Upper lobe of left lung (tissue), 6 donors: ENCODE results near the gene ATG9B. TPM values are rescaled to one million over a fixed set of nuclear protein-coding genes. Genes with fewer than 3 reads are reported as not detected.

Experiments used
- ATAC-seq, 2 donors: fragments of 200-7000 bp; cut with Tn5 transposase; one replicate each; pipeline ENCODE4 v1.9.1; 2022; ENCODE audit warnings: mild to moderate bottlenecking in 2 of 2, moderate library complexity in 2 of 2; ENCODE audit not compliant: low FRiP score in 2 of 2
- DNase-seq, 2 donors: peaks; one replicate each; pipeline ENCODE4 v3.0.0-alpha.2; 2019 to 2020
- H3K27ac ChIP-seq, 4 donors: fragments of 200-600 bp; sonication (generic); one replicate each; pipeline ENCODE4 v1.5.1; 2016 to 2019
- H3K27me3 ChIP-seq, 4 donors: fragments of 200-600 bp; sonication (generic); one replicate each; pipeline ENCODE4 v1.5.1; 2017 to 2019
- H3K36me3 ChIP-seq, 4 donors: fragments of 200-600 bp; sonication (generic); one replicate each; pipeline ENCODE4 v1.5.1; 2016 to 2019
- H3K4me1 ChIP-seq, 4 donors: fragments of 200-600 bp; sonication (generic); one replicate each; pipeline ENCODE4 v1.5.1; 2018 to 2019
- H3K4me3 ChIP-seq, 4 donors: fragments of 200-600 bp; sonication (generic); one replicate each; pipeline ENCODE4 v1.5.1; 2017 to 2019; ENCODE audit warnings: mild to moderate bottlenecking in 2 of 4, moderate library complexity in 1 of 4
- H3K9me3 ChIP-seq, 4 donors: fragments of 200-600 bp; sonication (generic); one replicate each; pipeline ENCODE4 v1.5.1; 2018 to 2019
- EP300 ChIP-seq, 4 donors: sonication (generic); formaldehyde crosslinking; IDR thresholded peaks; one replicate each; pipeline ENCODE4 v1.5.1; 2017; ENCODE audit warnings: antibody characterized with exemption in 4 of 4, control low read depth in 2 of 4
- POLR2A ChIP-seq, 4 donors: fragments of 450-650 bp; IDR thresholded peaks; one replicate each; pipeline ENCODE4 v1.5.1; 2016 to 2017; ENCODE audit warnings: antibody characterized with exemption in 4 of 4, mild to moderate bottlenecking in 2 of 4
- POLR2AphosphoS5 ChIP-seq, 2 donors: sonication (generic); formaldehyde crosslinking; IDR thresholded peaks; one replicate each; pipeline ENCODE4 v1.5.1; 2017; ENCODE audit warnings: antibody characterized with exemption in 2 of 2
- WGBS, 2 donors: methylation state at CpG; one replicate each; pipeline ENCODE4 v1.1.5; 2017 to 2018; 5-methylcytosine and 5-hydroxymethylcytosine counted together
- total RNA-seq, 6 donors: library from RNA; depleted of rRNA in 4 of 6; stranded (reverse); fragments of >200 nt in 4 of 6; gene quantifications; one replicate each; pipeline versions ENCODE4 v1.1.0 to v1.2.1, GENCODE V29; 2016 to 2021
- TF ChIP-seq, protein P1 (sequence below), 6 experiments: fragments of 450-650 bp in 4 of 6; fragments of 200-600 bp in 2 of 6; sonication (generic) in 2 of 6; IDR thresholded peaks; one replicate each; pipeline ENCODE4 v1.5.1; 2016 to 2019; ENCODE audit warnings: antibody characterized with exemption in 6 of 6
- donor health status: DM: no; HTN: no; CAD: no; lungs with moderate emphysema.
- donor health status: DM: no; HTN: yes; CAD: no; lungs with severe emphysema.

The ATG9B gene
- total RNA-seq, 6 donors from 2014 or later: 0.46 to 5.2 (median 1.0) TPM

DNA sequence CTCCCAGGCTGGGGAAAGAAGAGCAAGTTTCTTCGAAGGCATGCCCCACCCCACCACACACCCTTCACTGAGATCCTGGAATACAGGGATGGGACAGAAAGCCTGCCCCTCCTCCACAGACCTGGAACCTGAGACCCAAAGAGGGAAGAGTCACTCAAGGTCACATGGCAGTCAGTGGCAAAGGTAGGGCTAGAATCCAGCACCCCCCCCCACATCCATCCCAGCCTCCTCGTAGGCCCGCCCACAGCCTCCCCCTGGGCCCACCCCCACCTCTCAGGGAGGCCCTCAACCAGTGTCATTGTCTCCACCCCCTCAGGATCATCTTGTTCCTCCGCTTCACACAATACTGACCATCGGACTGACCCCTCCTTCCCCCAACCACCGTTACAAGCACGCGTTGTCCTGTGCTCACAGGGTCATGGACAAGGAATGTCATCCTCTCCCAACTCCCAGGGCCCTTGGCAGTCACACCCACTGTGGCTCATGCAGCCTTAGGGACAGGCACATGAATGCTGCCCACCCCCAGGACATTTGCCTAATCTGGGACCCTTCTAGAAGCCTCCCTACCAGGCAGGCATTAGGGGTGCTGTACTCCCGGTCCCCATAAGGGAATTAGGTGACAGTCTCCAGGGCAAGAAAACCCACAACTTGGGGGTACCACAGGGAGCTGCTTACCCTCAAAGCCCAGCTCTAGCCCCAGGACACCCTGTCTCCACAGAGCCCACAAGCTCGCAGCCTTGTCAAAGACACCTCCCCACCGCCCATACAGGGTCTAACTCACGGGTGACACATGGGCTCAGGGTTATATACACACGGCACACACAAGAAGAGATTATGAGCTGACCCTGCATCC lies 47.5 kb downstream of the ATG9B start:
- WGBS, 2 donors: 30 to 44% methylated on average over 8 to 11 of the region's 13 CpGs
- peaks cover 0 to 64% (median 24%) of the 10 kb centered on the region in 4 donors for H3K27me3 ChIP-seq
- no peak for DNase-seq
- H3K4me1 ChIP-seq: peaks cover 37 to 73% (median 42%) of the 10 kb centered on the region in 4 donors
- no peak overlapping the region for H3K27ac ChIP-seq
- ATAC-seq: no peak
- TF ChIP-seq POLR2A (IDR thresholded peaks at IDR 0.05): no peak
- TF ChIP-seq POLR2AphosphoS5 (IDR thresholded peaks at IDR 0.05): peak in 1 of 2 donors; percentile 52
- H3K4me3 ChIP-seq: peak overlapping the region in 2 of 4 donors; percentile 34 to 44
- H3K36me3 ChIP-seq: no peaks in the 10 kb centered on the region
- H3K9me3 ChIP-seq: no peaks in the 10 kb centered on the region

- H3K4me1 ChIP-seq: peaks cover 41 to 73% (median 45%) of the 10 kb centered on the region in 4 donors
- H3K27ac ChIP-seq: no peak overlapping the region
- no peaks in the 10 kb centered on the region for H3K9me3 ChIP-seq
- 64 to 65% methylated on average over 5 to 9 of the region's 9 CpGs for WGBS, 2 donors
- DNase-seq (no peak), ATAC-seq (no peak)
- TF ChIP-seq EP300 (IDR thresholded peaks at IDR 0.05) (no peak), POLR2AphosphoS5 (IDR thresholded peaks at IDR 0.05) (no peak), POLR2A (IDR thresholded peaks at IDR 0.05) (no peak)
- TF ChIP-seq, protein P1, sequence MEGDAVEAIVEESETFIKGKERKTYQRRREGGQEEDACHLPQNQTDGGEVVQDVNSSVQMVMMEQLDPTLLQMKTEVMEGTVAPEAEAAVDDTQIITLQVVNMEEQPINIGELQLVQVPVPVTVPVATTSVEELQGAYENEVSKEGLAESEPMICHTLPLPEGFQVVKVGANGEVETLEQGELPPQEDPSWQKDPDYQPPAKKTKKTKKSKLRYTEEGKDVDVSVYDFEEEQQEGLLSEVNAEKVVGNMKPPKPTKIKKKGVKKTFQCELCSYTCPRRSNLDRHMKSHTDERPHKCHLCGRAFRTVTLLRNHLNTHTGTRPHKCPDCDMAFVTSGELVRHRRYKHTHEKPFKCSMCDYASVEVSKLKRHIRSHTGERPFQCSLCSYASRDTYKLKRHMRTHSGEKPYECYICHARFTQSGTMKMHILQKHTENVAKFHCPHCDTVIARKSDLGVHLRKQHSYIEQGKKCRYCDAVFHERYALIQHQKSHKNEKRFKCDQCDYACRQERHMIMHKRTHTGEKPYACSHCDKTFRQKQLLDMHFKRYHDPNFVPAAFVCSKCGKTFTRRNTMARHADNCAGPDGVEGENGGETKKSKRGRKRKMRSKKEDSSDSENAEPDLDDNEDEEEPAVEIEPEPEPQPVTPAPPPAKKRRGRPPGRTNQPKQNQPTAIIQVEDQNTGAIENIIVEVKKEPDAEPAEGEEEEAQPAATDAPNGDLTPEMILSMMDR (IDR thresholded peaks at IDR 0.05): no peak
- no peaks in the 10 kb centered on the region for H3K36me3 ChIP-seq
- H3K27me3 ChIP-seq: peaks cover 0 to 64% (median 24%) of the 10 kb centered on the region in 4 donors
- H3K4me3 ChIP-seq: no peak overlapping the region
Observed at GRCh38 chr7:150975536-150976319, 48.6 kb downstream of the ATG9B start.

- Histone ChIP-seq H3K4me1 (peaks cover 47 to 72% (median 48%) of the 10 kb centered on the region in 4 donors), H3K4me3 (peak overlapping the region; percentile 5 to 56 (median 46)), H3K27ac (peak overlapping the region in 1 of 4 donors; percentile 45), H3K9me3 (no peaks in the 10 kb centered on the region), H3K36me3 (no peaks in the 10 kb centered on the region), H3K27me3 (peaks cover 0 to 58% (median 22%) of the 10 kb centered on the region in 4 donors)
- ATAC-seq (peak in 1 of 2 donors; percentile 34), DNase-seq (peak in 1 of 2 donors; percentile 95)
- TF ChIP-seq POLR2AphosphoS5 (IDR thresholded peaks at IDR 0.05) (peak in 1 of 2 donors; percentile 24), POLR2A (IDR thresholded peaks at IDR 0.05) (peak in 1 of 4 donors; percentile 36), EP300 (IDR thresholded peaks at IDR 0.05) (no peak)
- TF ChIP-seq, protein P1 (IDR thresholded peaks at IDR 0.05): peak in 4 of 6 experiments; percentile 26 to 44 (median 37)
- WGBS, 2 donors: 4 to 6% methylated on average over 2 to 36 of the region's 89 CpGs
Observed at GRCh38 chr7:150974468-150975391, 49.6 kb downstream of the ATG9B start.

DNA sequence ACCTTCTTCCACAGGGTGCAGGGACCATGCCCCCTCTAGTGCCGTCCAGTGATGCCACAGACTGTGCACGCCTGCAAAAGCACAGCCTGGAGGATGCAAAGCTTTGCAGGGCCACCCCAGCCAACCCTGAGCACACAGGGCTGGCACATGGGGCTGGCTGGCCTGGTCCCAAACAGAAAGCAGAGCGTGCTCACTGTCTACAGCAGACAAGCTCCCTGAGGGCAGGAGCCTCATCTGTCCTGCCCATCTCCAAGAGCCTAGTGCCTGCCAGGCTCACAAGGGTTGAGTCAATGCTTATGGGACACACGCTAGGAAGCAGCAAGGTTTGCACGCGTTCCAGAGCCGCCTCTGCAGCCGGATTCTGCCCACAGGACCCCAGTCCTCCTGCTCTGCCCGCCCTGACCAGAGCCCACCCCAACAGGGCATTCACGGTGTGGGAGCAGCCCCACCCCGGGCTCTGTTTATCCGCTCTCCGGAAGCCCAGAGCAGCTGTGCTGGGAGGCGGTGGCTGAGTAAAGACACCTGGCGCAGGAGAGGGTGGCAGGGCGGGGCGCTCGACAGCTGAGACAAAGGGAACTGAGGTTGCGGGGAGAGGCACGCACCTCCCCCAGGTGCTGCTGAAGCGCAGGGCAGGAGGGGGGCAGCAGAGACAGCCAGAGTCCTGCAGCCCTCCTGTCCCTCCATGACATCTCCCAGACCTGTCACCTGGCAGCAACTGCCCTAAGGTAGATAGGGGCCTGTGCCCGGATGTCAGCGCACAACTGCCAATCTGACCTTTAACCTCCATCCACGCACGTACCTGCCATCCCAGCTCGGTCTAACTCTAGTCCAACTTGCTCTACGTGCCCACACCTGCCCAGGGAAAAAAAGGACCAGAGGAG lies 50.5 kb downstream of the ATG9B start:
- Histone ChIP-seq H3K27me3 (peaks cover 0 to 49% (median 19%) of the 10 kb centered on the region in 4 donors), H3K27ac (peak overlapping the region in 1 of 4 donors; percentile 45), H3K4me3 (peak overlapping the region in 3 of 4 donors; percentile 41 to 56 (median 50)), H3K9me3 (no peaks in the 10 kb centered on the region), H3K4me1 (peaks cover 47 to 71% (median 50%) of the 10 kb centered on the region in 4 donors), H3K36me3 (no peaks in the 10 kb centered on the region)
- TF ChIP-seq EP300 (IDR thresholded peaks at IDR 0.05) (no peak), POLR2AphosphoS5 (IDR thresholded peaks at IDR 0.05) (peak in 1 of 2 donors; percentile 11)
- DNase-seq: peak in 1 of 2 donors; percentile 76
- WGBS, 2 donors: 27 to 33% methylated on average over 3 to 27 of the region's 27 CpGs
- ATAC-seq: no peak
